GM12892 (cell line): ENCODE results near the gene DLG2.

Source experiments
- POLR2A ChIP-seq: IDR thresholded peaks from 2 replicates; pipeline ENCODE4 v1.6.1; 2011; ENCODE audit warnings: low read depth, low read length, control low read depth
- POLR2AphosphoS5 ChIP-seq: IDR thresholded peaks from 2 replicates; pipeline ENCODE4 v1.6.1; 2011; ENCODE audit warnings: low read depth, low read length, control low read depth

DNA sequence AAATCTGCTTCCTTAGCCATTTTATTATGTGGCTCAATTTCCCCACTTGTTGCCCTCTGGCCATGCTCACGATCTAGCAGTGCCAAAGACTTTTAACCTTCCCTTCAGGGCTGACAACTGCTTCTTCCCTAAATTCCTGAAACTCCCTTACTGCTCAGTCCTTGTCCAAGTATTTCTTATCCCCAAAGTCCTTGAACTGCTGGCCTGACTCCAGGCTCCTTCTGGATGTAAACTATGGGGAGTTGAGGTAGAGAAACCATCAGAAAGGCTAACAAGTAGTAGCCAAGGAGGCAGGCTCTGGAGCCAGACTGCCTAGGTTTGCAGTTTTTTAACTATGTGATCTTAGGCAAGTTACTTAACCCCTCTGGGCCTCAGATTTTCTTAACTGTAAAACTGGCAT is 2082.3 kb downstream of the DLG2 start:
- TF ChIP-seq POLR2A (no peak), POLR2AphosphoS5 (no peak)
